Aorta (tissue), 5 donors: ENCODE results near the gene PPP1R16B. TPM values are rescaled to one million over a fixed set of nuclear protein-coding genes. Genes with fewer than 3 reads are reported as not detected.

Source experiments
- ATAC-seq: fragments of 200-7000 bp; cut with Tn5 transposase; one replicate; pipeline ENCODE4 v1.9.1; 2022; ENCODE audit warnings: moderate library complexity; ENCODE audit not compliant: low FRiP score
- DNase-seq, 2 donors: peaks; one replicate each; pipeline ENCODE4 v3.0.0-alpha.2; 2020
- H3K27ac ChIP-seq, 2 donors: one replicate each; pipeline ENCODE4 v1.5.1; 2013; ENCODE audit warnings: low read length in 2 of 2, mild to moderate bottlenecking in 2 of 2, moderate library complexity in 2 of 2, control low read depth in 1 of 2, inconsistent platforms in 1 of 2, low read depth in 1 of 2
- H3K27me3 ChIP-seq, 2 donors: one replicate each; pipeline ENCODE4 v1.6.1; 2013; ENCODE audit warnings: control low read depth in 1 of 2, low read length in 1 of 2, mild to moderate bottlenecking in 1 of 2, moderate library complexity in 1 of 2; ENCODE audit not compliant: insufficient read depth in 2 of 2, control insufficient read depth in 1 of 2
- H3K36me3 ChIP-seq, 2 donors: one replicate each; pipeline ENCODE4 v1.6.1; 2013; ENCODE audit warnings: control low read depth in 1 of 2, low read length in 1 of 2, mild to moderate bottlenecking in 1 of 2; ENCODE audit not compliant: insufficient read depth in 2 of 2, control insufficient read depth in 1 of 2
- H3K4me1 ChIP-seq, 2 donors: one replicate each; pipeline ENCODE4 v1.6.1; 2013; ENCODE audit warnings: low read length in 2 of 2, control low read depth in 1 of 2, mild to moderate bottlenecking in 1 of 2, moderate library complexity in 1 of 2; ENCODE audit not compliant: insufficient read depth in 2 of 2, control insufficient read depth in 1 of 2
- H3K4me3 ChIP-seq, 2 donors: one replicate each; pipeline ENCODE4 v1.5.1; 2013; ENCODE audit warnings: low read length in 2 of 2, control low read depth in 1 of 2, mild to moderate bottlenecking in 1 of 2
- H3K9me3 ChIP-seq: one replicate; pipeline ENCODE4 v1.6.1; 2013; ENCODE audit warnings: mild to moderate bottlenecking, low read length; ENCODE audit not compliant: control insufficient read depth
- WGBS, 2 donors: extraction: QIAGEN DNeasy Blood & Tissue Kit; methylation state at CpG; one replicate each; pipeline ENCODE4 v1.1.7; 2013; 5-methylcytosine and 5-hydroxymethylcytosine counted together
- intact Hi-C, 2 donors: fragments of 100-400 bp; cut with DNase I; formaldehyde crosslinking; loops; one replicate each; pipeline versions ENCODE4 v1.14.2 to v1.15.0; 2022
- polyA plus RNA-seq, 2 donors: library from polyadenylated mRNA; stranded (reverse); fragments of 200-250 nt; gene quantifications; one replicate each; pipeline ENCODE4 v1.2.3, GENCODE V29; 2013
- total RNA-seq, 2 donors: library from RNA; stranded (reverse); fragmentation: NEBNext Ultra II Directional; extraction: Animal tissue kit (Norgen Biotek cat#: 25700); gene quantifications; one replicate each; pipeline ENCODE4 v1.2.1, GENCODE V29; 2021
- donor health status: healthy with polysubstance abuse.
- donor health status: Bipolar disorder and iron deficiency.
- donor health status: DM: no; HTN: no; CAD: no.
- donor health status: DM: no; HTN: no; CAD: no.
- donor health status: DM: yes; HTN: yes; CAD: no.

The PPP1R16B gene
- total and polyA plus RNA-seq, 4 donors, result 0.97 to 17.6 (median 7.3) TPM

DNA sequence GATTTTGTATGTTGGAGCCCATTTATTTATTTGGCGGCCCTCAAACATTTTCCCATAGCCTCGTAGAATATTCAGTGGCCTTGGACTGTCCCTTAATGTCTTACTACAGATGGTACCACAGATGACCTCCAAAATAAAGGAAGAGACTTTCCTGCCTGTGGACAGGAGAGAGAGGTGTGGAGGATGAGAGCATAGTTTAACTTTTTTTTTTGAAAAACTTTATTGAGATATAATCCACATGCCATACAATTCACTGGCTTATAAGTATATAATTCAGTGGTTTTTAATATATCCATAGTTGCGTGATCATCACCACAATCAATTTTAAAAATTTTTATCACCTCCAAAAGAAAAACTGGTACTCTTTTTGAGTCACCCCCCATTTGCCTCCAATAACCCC lies 4.6 kb upstream of the PPP1R16B start:
- H3K27ac ChIP-seq, result no peak overlapping the region
- ATAC-seq (no peak), DNase-seq (no peak)
- no peak overlapping the region for H3K4me3 ChIP-seq
- H3K4me1 ChIP-seq, result no peaks in the 10 kb centered on the region
- 96 to 97% methylated on average over 3 of the region's 3 CpGs for WGBS, 2 donors
- intact Hi-C loops, result no loop called here
- H3K36me3 ChIP-seq, result no peaks in the 10 kb centered on the region
- H3K9me3 ChIP-seq, result no peaks in the 10 kb centered on the region
- no peaks in the 10 kb centered on the region for H3K27me3 ChIP-seq

GRCh38 chr20:38804221-38804620 lies 1.3 kb upstream of the PPP1R16B start:
- no peaks in the 10 kb centered on the region for H3K36me3 ChIP-seq
- ATAC-seq (no peak), DNase-seq (no peak)
- no peak overlapping the region for H3K4me3 ChIP-seq
- no peaks in the 10 kb centered on the region for H3K27me3 ChIP-seq
- H3K27ac ChIP-seq, result no peak overlapping the region
- intact Hi-C loops, result no loop called here
- no peaks in the 10 kb centered on the region for H3K9me3 ChIP-seq
- 90 to 97% methylated on average over 3 of the region's 3 CpGs for WGBS, 2 donors
- H3K4me1 ChIP-seq, result no peaks in the 10 kb centered on the region

DNA sequence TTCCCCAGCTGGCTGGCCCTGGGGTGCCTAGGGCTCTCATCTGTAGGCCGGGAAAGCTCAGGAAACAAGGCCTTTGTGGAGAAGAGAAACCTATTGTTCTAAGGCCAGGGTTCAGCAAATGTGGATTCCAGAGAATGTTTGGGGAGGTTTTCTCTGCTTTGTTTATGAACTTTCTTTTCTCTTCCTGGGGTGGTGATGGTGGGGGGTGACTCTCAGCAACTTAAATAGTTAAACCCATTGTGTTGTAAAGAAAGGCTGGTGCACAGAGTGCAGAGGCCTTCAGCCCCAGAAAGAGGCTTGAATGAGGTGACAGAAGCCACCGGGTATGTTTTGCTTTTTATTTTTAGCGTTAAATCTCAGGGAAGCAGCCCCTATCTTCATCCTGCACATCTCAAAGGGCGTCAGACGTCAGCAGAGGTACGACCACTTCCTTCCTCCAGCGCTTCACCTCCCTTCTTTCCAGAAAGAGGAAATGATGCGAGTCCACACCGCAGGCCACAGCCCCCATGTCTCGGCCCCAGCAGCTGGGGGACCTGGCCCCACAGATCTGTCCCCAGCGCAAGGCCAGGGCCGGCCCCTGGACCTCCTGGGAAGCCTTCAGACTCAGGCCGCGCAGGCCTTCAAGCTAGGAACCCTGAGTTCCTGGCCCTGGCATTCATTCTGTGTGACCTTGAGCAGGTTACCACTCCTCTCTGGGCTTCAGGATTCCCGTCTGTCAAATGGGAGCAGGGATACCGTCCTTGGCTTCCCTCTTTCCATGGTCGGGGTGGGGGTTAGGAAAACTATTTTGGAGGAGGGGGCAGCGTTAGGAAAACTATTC lies 605 bp upstream of the PPP1R16B start:
- no peaks in the 10 kb centered on the region for H3K9me3 ChIP-seq
- DNase-seq (peak in 1 of 2 donors; percentile 57), ATAC-seq (peak; percentile 27)
- H3K27ac ChIP-seq, result no peak overlapping the region
- no peaks in the 10 kb centered on the region for H3K4me1 ChIP-seq
- peak overlapping the region in 1 of 2 donors; percentile 27 for H3K4me3 ChIP-seq
- H3K27me3 ChIP-seq, result no peaks in the 10 kb centered on the region
- WGBS, 2 donors, result 63 to 64% methylated on average over 18 of the region's 18 CpGs
- H3K36me3 ChIP-seq, result no peaks in the 10 kb centered on the region
- intact Hi-C loops, result no loop called here

DNA sequence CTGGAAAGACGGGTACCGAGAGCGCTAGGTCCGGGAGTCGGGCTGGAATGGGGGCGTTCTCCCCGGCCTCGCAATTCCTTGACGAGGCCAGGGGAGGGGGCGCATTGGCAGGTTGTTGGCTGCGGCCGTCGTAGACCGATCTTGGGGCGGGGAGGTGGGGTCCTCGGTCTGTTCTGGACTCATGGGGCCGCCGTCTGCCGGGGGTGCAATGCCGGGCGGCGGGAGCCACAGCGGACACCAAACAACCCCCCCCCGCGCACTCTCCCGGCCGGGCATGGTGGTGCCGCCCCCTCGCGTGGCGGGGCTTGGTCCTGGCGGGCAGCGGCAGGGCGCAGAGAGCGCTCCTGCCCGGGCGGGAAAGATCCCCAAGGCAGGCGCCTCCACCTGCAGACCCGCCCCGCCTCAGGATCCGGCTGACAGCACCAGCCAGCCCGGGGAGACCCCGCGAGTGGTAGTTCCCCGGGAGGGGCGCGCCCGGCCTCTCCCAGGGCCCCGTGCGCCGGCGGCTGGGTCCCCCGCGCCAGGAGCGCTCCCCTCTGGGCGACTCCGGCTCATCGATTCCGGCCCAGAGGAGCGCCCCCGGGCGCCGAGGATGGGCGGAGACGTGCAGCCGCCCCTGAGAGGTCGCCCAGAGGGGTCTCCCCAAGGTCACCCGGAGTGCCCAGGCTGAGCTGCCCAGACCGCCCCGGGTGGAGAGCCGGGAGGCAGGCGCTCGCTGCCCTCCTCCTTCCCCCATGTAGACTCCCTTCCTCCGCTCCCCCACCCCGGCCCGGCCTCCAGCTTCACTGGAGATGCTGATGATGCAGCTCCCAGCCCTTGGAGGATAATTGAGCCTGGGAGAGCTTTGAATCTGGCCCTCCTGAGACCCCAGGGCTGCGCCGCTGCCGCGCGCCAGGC lies 709 bp downstream of the PPP1R16B start:
- Histone ChIP-seq H3K4me3 (peak overlapping the region; percentile 27 to 28), H3K4me1 (no peaks in the 10 kb centered on the region), H3K9me3 (no peaks in the 10 kb centered on the region), H3K27ac (no peak overlapping the region), H3K36me3 (no peaks in the 10 kb centered on the region), H3K27me3 (no peaks in the 10 kb centered on the region)
- peak; percentile 49 to 77 for DNase-seq
- WGBS, 2 donors, result 1% methylated on average over 68 to 81 of the region's 81 CpGs
- peak; percentile 27 for ATAC-seq
- intact Hi-C loops, result no loop called here

GRCh38 chr20:38806855-38807655 lies 1.6 kb downstream of the PPP1R16B start:
- 18 to 25% methylated on average over 32 of the region's 32 CpGs for WGBS, 2 donors
- Histone ChIP-seq H3K36me3 (no peaks in the 10 kb centered on the region), H3K27me3 (no peaks in the 10 kb centered on the region), H3K27ac (no peak overlapping the region), H3K4me3 (peak overlapping the region; percentile 27 to 28), H3K4me1 (no peaks in the 10 kb centered on the region), H3K9me3 (peaks cover under 1% of the 10 kb centered on the region)
- intact Hi-C loops, result no loop called here
- ATAC-seq (no peak), DNase-seq (no peak)

DNA sequence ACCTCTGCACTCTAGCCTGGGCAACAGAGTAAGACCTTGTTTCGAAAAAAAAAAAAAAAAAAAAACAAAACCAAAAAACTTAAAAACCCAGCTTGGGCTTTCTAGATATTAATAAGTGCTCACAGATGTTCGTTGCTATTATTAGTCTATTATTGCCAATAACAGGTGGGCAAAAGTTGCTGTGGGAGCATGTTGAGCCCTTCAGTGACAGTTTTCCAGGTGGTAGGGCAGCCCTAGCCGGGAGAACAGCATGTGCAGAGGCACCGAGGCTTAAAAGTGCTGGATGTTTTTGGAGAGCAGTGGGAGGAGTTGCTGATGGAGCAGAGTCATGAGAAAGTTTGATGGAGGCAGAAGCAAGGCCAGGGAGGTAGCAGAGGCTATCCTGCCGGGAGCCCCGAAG lies 4.4 kb downstream of the PPP1R16B start:
- Histone ChIP-seq H3K27ac (no peak overlapping the region), H3K9me3 (peaks cover 2% of the 10 kb centered on the region), H3K27me3 (no peaks in the 10 kb centered on the region), H3K36me3 (no peaks in the 10 kb centered on the region), H3K4me3 (no peak overlapping the region), H3K4me1 (no peaks in the 10 kb centered on the region)
- DNase-seq, result no peak
- 54 to 61% methylated on average over 6 of the region's 6 CpGs for WGBS, 2 donors
- intact Hi-C loops, result no loop called here
- ATAC-seq, result no peak

DNA sequence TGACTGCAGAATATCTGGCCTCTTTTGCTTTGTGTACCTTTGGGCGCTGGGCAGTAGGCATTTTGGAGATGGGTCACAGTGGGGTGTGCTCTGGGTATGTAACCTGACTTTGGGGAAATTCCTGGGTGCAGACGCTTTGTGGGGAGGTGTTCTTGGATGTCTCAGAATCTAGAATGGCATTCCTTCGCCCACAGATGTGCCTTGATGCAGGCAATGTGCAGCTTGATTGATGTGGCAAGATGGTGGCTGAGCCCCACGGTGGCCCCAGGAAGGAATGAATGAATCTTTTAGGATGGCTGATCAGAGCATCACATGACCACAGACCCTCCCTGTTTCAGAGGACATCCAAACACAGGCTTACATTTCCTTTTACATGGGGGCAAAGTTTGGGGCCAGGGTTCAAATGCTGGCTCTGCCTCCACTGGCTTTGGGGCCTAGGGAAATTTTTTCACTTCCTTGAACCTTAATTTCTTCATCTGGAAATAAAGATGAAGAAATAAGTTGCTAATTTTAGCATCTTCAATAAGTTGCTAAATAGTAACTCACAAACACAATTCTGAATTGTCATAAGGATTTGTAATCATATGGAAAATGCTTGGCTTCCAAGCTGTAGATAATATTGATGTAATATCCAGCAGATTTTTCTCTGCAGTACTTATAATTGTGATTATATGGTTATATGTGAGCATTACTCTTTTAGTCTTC lies 5.6 kb downstream of the PPP1R16B start:
- DNase-seq, result no peak
- Histone ChIP-seq H3K4me3 (no peak overlapping the region), H3K36me3 (no peaks in the 10 kb centered on the region), H3K27me3 (no peaks in the 10 kb centered on the region), H3K9me3 (peaks cover 2% of the 10 kb centered on the region), H3K4me1 (no peaks in the 10 kb centered on the region), H3K27ac (no peak overlapping the region)
- 69 to 82% methylated on average over 4 of the region's 4 CpGs for WGBS, 2 donors
- intact Hi-C loops, result no loop called here
- no peak for ATAC-seq

DNA sequence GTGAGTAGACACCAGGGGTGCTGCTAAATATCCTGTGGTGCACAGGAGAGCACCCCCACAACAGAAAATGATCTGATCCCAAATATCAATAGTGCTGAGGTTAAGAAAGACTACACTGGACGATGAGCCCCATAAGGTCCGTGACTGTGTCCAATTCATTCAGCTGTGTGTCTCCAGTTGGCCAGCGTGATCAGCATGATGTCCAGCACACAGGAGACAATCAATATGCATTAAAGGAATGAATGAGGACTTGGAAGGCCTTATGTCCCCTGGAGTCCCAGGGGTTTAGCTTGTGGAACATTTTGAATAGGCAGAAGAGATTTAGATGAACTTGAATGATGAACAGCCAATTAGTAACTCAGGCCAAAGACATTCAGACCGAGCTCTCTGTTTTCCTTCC lies 6.3 kb downstream of the PPP1R16B start:
- WGBS, 2 donors, result 74 to 82% methylated on average over 4 of the region's 4 CpGs
- no peak for ATAC-seq
- Histone ChIP-seq H3K4me1 (no peaks in the 10 kb centered on the region), H3K27ac (no peak overlapping the region), H3K9me3 (peaks cover 2% of the 10 kb centered on the region), H3K36me3 (no peaks in the 10 kb centered on the region), H3K27me3 (no peaks in the 10 kb centered on the region), H3K4me3 (no peak overlapping the region)
- intact Hi-C loops, result no loop called here
- DNase-seq, result no peak
